ENCODE results near the gene ARHGAP27.

The ARHGAP27 gene

GRCh38 chr17:45430738-45431530, 1.7 kb downstream of the ARHGAP27 start:
- no peak for DNase-seq (ENCODE audit: extremely low read depth in 1 of 2, low read depth in 1 of 2)

GRCh38 chr17:45430006-45430737, 2.5 kb downstream of the ARHGAP27 start:
- DNase-seq (ENCODE audit: extremely low read depth in 1 of 2, low read depth in 1 of 2) = no peak

- no peak for DNase-seq (ENCODE audit: extremely low read depth in 1 of 2, low read depth in 1 of 2)
Observed at GRCh38 chr17:45429339-45430005, 3.2 kb downstream of the ARHGAP27 start.

- DNase-seq (ENCODE audit: extremely low read depth in 1 of 2, low read depth in 1 of 2) = no peak
Observed at GRCh38 chr17:45428931-45429338, 3.7 kb downstream of the ARHGAP27 start.

GRCh38 chr17:45428050-45428617, 4.5 kb downstream of the ARHGAP27 start:
- DNase-seq (ENCODE audit: extremely low read depth in 1 of 2, low read depth in 1 of 2) = peak in 1 of 2 donors; percentile 54

- no peak for DNase-seq (ENCODE audit: extremely low read depth in 1 of 2, low read depth in 1 of 2)
Observed at GRCh38 chr17:45427181-45427835, 5.4 kb downstream of the ARHGAP27 start.

- no peak for DNase-seq (ENCODE audit: extremely low read depth in 1 of 2, low read depth in 1 of 2)
Observed at GRCh38 chr17:45426561-45426960, 6.1 kb downstream of the ARHGAP27 start.

- no peak for DNase-seq (ENCODE audit: extremely low read depth in 1 of 2, low read depth in 1 of 2)
Observed at GRCh38 chr17:45425984-45426413, 6.7 kb downstream of the ARHGAP27 start.

GRCh38 chr17:45425125-45425983, 7.3 kb downstream of the ARHGAP27 start:
- DNase-seq (ENCODE audit: extremely low read depth in 1 of 2, low read depth in 1 of 2) = no peak

- DNase-seq (ENCODE audit: extremely low read depth in 1 of 2, low read depth in 1 of 2) = no peak
Observed at GRCh38 chr17:45424769-45425124, 7.9 kb downstream of the ARHGAP27 start.

- no peak for DNase-seq (ENCODE audit: extremely low read depth in 1 of 2, low read depth in 1 of 2)
Observed at GRCh38 chr17:45423975-45424335, 8.7 kb downstream of the ARHGAP27 start.

GRCh38 chr17:45423304-45423974, 9.2 kb downstream of the ARHGAP27 start:
- DNase-seq (ENCODE audit: extremely low read depth in 1 of 2, low read depth in 1 of 2) = no peak

- no peak for DNase-seq (ENCODE audit: extremely low read depth in 1 of 2, low read depth in 1 of 2)
Observed at GRCh38 chr17:45414990-45415881, 17.4 kb downstream of the ARHGAP27 start.

GRCh38 chr17:45413498-45413923, 19.2 kb downstream of the ARHGAP27 start:
- DNase-seq (ENCODE audit: extremely low read depth in 1 of 2, low read depth in 1 of 2) = no peak

- DNase-seq (ENCODE audit: extremely low read depth in 1 of 2, low read depth in 1 of 2) = no peak
Observed at GRCh38 chr17:45411348-45412105, 21.1 kb downstream of the ARHGAP27 start.

GRCh38 chr17:45410144-45411091, 22.3 kb downstream of the ARHGAP27 start:
- peak in 1 of 2 donors; percentile 42 for DNase-seq (ENCODE audit: extremely low read depth in 1 of 2, low read depth in 1 of 2)
